GM19468 (cell line): ENCODE data around the gene KCTD21.

ENCODE experiments used
- ATAC-seq: cut with Tn5 transposase; IDR thresholded peaks from one replicate; pipeline ENCODE4 v1.9.1; 2021; ENCODE audit warnings: mild to moderate bottlenecking, moderate library complexity, moderate number of reproducible peaks; ENCODE audit not compliant: unreplicated experiment; ENCODE audit errors: extremely low read depth

The KCTD21 gene

GRCh38 chr11:78203184-78203583 is 14.8 kb upstream of the KCTD21 start:
- no peak for ATAC-seq

GRCh38 chr11:78202733-78203167 is 14.3 kb upstream of the KCTD21 start:
- ATAC-seq, result no peak

DNA sequence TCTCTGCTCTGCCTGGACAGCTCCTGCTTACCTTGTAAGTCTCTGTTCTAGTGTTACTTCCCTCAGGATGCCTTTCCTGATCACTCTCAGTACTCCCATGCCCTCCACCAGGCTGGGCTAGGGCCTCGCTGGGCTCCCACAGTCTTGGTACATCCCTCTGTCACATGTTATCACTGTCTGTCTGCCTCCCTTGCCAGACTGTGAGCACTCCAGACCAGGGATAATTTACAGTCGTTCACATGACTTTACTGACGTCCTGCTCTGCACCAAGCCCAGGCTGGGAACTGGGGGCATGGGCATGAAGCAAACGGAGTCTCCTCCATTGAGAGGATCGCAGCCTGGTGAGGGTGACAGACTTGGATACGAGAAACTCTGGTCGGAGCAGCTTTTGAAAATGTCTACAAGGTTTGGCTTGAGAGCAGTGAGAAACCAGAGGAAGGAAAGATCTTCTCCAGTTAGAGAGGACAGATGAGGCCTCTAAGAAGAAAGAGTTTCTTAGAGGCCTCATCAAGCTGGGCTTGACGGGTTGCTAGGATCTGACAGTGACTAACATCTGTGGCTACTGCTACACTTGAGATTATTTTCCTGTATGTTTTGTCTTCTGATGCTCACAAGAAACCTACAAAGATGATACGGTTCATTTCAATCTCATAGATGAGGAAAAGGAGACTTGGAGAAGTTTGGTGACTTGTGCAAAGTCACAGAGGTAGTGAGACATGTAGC is 12.8 kb upstream of the KCTD21 start:
- ATAC-seq, result no peak

DNA sequence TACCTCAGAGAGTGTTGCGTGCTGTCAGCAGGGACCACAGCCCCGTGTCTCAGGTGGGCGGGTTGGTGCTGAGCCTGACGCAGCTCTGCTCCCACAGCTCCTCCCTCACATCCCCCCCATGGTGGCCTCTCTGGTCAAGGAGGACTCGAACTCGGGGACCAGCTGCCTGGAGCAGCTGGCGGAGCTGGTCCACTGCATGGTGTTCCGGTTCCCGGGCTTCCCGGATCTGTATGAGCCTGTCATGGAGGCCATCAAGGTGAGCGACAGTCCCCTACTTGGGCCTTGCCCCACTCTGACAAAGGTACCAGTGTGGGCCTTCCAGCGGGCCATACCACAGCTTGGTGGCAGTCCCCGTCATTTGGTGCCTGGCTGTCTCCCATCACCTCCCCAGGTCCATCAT is 12.1 kb upstream of the KCTD21 start:
- ATAC-seq, result no peak

GRCh38 chr11:78200061-78200460 is 11.6 kb upstream of the KCTD21 start:
- ATAC-seq, result no peak

DNA sequence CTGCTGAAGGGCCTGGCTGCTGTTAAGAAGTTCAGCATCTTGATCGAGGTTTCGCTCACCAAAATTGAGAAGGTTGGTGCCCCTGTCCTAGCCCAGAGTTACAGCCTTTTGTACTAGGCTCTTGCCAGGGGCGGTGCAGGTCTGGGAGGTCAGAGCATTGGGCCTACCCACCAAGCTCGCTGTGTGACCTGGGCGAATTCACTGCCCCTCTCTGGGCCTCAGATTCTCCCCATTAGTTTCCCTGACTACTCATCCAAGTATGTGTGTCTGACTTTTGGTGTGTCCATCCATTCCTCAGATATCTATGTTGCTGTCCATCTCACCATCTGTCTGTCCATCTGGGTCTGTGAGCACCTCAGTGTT is 11.2 kb upstream of the KCTD21 start:
- ATAC-seq, result no peak

- no peak for ATAC-seq
Observed at GRCh38 chr11:78199015-78199652, 10.7 kb upstream of the KCTD21 start.

GRCh38 chr11:78197816-78198215 is 9.4 kb upstream of the KCTD21 start:
- ATAC-seq, result no peak

GRCh38 chr11:78196661-78197091 is 8.2 kb upstream of the KCTD21 start:
- no peak for ATAC-seq

GRCh38 chr11:78195917-78196560 is 7.6 kb upstream of the KCTD21 start:
- no peak for ATAC-seq

- ATAC-seq, result no peak
Observed at GRCh38 chr11:78194490-78194889, 6.1 kb upstream of the KCTD21 start.

- no peak for ATAC-seq
Observed at GRCh38 chr11:78193806-78194205, 5.4 kb upstream of the KCTD21 start.

DNA sequence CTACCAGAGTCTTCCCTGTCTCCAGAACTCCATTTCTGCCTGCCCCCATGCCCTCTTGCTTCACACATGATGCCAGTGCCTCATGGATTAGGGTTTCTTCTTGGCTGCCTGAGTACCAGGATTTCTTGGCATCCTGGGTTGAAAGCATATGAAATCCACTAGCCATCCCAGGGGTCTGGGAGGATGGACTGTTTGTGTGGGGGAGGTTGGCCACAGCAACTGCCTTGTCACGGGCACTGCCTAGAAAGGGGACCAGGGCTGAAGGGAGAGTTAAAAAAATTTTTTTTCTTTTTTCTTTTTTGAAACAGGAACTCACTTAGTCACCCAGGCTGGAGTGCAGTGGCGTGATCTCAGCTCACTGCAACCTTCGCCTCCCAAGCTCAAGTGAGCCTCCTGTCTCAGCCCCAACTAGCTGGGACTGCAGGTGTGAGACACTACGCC is 4.5 kb upstream of the KCTD21 start:
- no peak for ATAC-seq

DNA sequence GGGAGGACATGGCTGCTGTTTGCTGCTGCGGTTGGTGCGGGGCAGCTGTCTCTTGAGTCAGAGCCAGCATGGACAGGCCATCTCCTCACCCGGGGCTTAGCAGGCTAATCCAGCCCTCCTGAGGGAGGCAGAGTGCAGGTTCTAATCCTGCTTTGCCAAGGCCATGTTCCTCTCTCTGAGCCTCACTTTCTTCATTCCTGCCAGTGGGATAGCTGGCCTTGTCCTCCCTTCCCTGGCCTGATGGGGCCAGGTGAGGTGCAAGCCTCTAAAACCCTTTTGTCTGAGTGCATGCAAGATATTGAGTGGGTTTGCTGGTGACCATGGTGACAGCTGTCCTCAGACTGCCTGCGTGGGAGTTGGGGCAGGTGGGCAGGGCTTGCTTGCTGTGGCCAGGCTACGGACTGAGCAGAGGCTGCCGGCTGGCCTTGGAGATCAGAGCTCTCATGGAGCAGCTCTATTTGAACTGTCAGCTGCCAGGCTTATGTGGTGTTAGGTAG is 3.8 kb upstream of the KCTD21 start:
- no peak for ATAC-seq

DNA sequence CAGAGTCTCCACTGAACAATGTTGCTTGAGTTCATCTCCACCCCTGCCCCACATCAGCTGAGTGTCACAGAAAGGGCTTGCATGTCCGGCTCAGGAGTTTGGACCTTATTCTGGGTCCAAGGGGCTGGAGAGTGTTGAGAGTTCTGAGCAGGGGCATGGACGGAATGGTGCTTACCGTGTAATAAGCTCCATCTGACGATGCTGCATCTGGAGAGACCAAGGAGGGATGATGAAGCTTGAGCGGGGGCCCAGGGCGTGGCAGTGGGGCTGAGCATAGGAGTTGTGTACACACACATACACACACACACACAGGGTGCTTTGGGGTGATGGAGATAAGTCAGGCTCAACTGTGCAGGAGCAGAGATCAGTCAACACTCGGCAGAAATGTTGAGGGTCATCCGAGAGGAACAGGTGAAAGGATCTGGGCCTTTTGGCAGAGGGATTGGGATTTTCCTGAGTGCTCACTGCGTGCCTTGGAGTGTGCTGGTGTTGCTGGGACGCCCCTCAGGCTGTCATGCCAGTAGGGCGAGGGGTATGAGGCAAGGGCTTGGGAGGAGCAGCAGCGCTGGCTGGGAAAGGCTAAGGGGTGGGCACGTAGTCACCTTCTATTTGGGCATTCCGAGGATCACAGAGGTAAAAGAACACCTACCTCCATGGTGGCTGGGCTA is 2.6 kb upstream of the KCTD21 start:
- no peak for ATAC-seq

DNA sequence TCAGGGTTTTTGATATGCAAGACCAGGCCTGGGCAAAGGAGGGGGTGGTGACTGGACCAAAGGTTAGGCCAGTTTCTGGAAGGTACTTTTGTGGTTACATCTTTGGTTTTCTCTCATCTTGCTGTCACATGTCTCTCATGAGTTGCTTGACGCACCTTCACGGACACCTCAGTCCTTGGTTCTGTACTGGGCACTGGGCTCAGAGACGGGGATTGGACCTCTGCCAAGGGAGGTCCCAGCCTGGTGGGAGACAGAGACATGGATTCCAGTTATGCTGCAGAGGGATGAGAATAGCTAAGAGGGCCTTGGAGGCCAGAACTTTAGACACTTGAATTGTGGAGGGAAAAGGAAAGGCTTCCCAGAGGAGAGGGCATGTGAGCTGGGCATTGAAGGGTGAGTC is 1.9 kb upstream of the KCTD21 start:
- no peak for ATAC-seq

- no peak for ATAC-seq
Observed at GRCh38 chr11:78189851-78190250, 1.4 kb upstream of the KCTD21 start.

DNA sequence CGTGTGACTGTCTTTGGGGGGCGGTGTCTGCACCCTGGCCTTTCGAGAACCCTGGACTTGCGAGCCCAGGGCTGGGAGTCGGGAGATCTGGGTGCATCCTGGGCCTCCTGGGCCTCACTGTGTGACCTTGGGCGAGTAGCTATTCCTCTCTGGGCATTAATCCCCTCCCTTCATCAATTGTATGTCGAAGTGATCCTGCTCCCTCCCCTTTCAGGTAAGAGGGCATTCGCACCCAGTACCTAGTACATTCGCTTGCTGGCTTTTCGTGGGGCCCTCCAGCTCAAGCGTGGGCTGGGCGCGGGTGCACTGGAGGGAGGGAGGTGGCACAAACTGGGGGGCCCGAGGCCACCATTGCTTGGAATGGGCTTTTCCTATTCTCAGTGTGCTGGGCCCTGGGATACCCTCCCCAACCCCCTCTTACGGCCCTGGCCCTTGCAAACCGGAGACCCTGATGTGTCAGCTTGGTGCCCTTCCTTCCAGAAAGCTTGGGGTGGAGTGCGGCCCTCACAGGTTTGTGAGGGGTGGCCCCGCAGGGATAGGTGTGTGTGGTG is 823 bp upstream of the KCTD21 start:
- ATAC-seq, result no peak

GRCh38 chr11:78187366-78188285 is 800 bp downstream of the KCTD21 start:
- ATAC-seq, result no peak
